ENCODE results near the gene P2RX1.

- TF ChIP-seq, protein P1, sequence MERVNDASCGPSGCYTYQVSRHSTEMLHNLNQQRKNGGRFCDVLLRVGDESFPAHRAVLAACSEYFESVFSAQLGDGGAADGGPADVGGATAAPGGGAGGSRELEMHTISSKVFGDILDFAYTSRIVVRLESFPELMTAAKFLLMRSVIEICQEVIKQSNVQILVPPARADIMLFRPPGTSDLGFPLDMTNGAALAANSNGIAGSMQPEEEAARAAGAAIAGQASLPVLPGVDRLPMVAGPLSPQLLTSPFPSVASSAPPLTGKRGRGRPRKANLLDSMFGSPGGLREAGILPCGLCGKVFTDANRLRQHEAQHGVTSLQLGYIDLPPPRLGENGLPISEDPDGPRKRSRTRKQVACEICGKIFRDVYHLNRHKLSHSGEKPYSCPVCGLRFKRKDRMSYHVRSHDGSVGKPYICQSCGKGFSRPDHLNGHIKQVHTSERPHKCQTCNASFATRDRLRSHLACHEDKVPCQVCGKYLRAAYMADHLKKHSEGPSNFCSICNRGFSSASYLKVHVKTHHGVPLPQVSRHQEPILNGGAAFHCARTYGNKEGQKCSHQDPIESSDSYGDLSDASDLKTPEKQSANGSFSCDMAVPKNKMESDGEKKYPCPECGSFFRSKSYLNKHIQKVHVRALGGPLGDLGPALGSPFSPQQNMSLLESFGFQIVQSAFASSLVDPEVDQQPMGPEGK (CRISPR knock-in tag; IDR thresholded peaks at IDR 0.05; ENCODE audit: borderline replicate concordance), result no peak
- TF ChIP-seq PPARA (CRISPR knock-in tag; IDR thresholded peaks at IDR 0.05; ENCODE audit: borderline replicate concordance) (no peak), RARB (CRISPR knock-in tag; IDR thresholded peaks at IDR 0.05) (no peak), CREB5 (CRISPR knock-in tag; IDR thresholded peaks at IDR 0.05; ENCODE audit: low read depth) (no peak), GLIS3 (CRISPR knock-in tag; IDR thresholded peaks at IDR 0.05) (no peak), CSDC2 (CRISPR knock-in tag; IDR thresholded peaks at IDR 0.05) (no peak), ZFP3 (CRISPR knock-in tag; IDR thresholded peaks at IDR 0.05) (no peak)
Measured at GRCh38 chr17:3952186-3952585, 35.9 kb upstream of the P2RX1 start.

All from SK-N-SH treated with all-trans-retinoic acid at 6 μM for 48 hours (cell line).